BJ (cell line): ENCODE measurements around the gene TMLHE. TPM values are rescaled to one million over a fixed set of nuclear protein-coding genes. Genes with fewer than 3 reads are reported as not detected.
A peak's percentile ranks its signal among the peaks of the same experiment; 100 is the strongest.

Experiments used
- CTCF ChIA-PET: fragments of 350-600 bp; formaldehyde crosslinking; extraction: SDS; loops from one replicate; lab custom pipeline; 2021; ENCODE audit warnings: antibody characterized with exemption, inconsistent platforms; lab: Yijun Ruan, JAX
- POLR2A ChIA-PET: fragments of 300-600 bp; sonication (Branson Sonifier 250); formaldehyde crosslinking; extraction: SDS; loops from one replicate; lab custom pipeline; 2021; ENCODE audit warnings: antibody characterized with exemption; lab: Charles Lee
- DNase-seq: peaks from one replicate; pipeline ENCODE4 v3.0.0-alpha.2; 2011; ENCODE audit warnings: low read depth
- H3K27me3 ChIP-seq: 2 replicates; pipeline ENCODE4 v1.6.0; 2011; ENCODE audit warnings: low read length; ENCODE audit not compliant: control insufficient read depth, insufficient read depth
- H3K36me3 ChIP-seq: 2 replicates; pipeline ENCODE4 v1.5.1; 2011; ENCODE audit warnings: low read length; ENCODE audit not compliant: control insufficient read depth, insufficient read depth
- H3K4me3 ChIP-seq: 2 replicates; pipeline ENCODE4 v1.5.1; 2011; ENCODE audit warnings: low read depth, mild to moderate bottlenecking, control low read depth, low read length
- CTCF ChIP-seq: IDR thresholded peaks from 2 replicates; pipeline ENCODE4 v1.5.1; 2011; ENCODE audit warnings: low read depth, mild to moderate bottlenecking, control low read depth, inconsistent platforms, low read length, moderate library complexity; ENCODE audit not compliant: insufficient read depth
- polyA plus RNA-seq: library from polyadenylated mRNA; depleted of rRNA; stranded (reverse); fragments of >200 nt; gene quantifications from 2 replicates; pipeline ENCODE4 v1.2.3, GENCODE V29; 2011

The TMLHE gene
- polyA plus RNA-seq, 1 experiment = 14.5 TPM

- no peak for DNase-seq
- TF ChIP-seq CTCF = no peak
- CTCF ChIA-PET = no interaction called here
- H3K27me3 ChIP-seq = no peaks in the 10 kb centered on the region
- peak overlapping the region; percentile 67 for H3K4me3 ChIP-seq
- POLR2A ChIA-PET = no interaction called here
- H3K36me3 ChIP-seq = no peaks in the 10 kb centered on the region
Measured at GRCh38 chrX:155611302-155611701, 1.4 kb downstream of the TMLHE start.

- no peak for TF ChIP-seq CTCF
- Histone ChIP-seq H3K27me3 (no peaks in the 10 kb centered on the region), H3K4me3 (no peak overlapping the region), H3K36me3 (no peaks in the 10 kb centered on the region)
- DNase-seq = no peak
- ChIA-PET CTCF (no interaction called here), POLR2A (no interaction called here)
Measured at GRCh38 chrX:155592981-155593380, 19.8 kb downstream of the TMLHE start.

- H3K4me3 ChIP-seq = no peak overlapping the region
- no peak for TF ChIP-seq CTCF
- H3K36me3 ChIP-seq = no peaks in the 10 kb centered on the region
- DNase-seq = no peak
- POLR2A ChIA-PET = no interaction called here
- CTCF ChIA-PET = no interaction called here
- no peaks in the 10 kb centered on the region for H3K27me3 ChIP-seq
Measured at GRCh38 chrX:155592331-155592730, 20.4 kb downstream of the TMLHE start.

- no peak overlapping the region for H3K4me3 ChIP-seq
- no peak for TF ChIP-seq CTCF
- H3K36me3 ChIP-seq = no peaks in the 10 kb centered on the region
- no peak for DNase-seq
- POLR2A ChIA-PET = no interaction called here
- CTCF ChIA-PET = no interaction called here
- no peaks in the 10 kb centered on the region for H3K27me3 ChIP-seq
Measured at GRCh38 chrX:155577682-155578081, 35.1 kb downstream of the TMLHE start.

- no peaks in the 10 kb centered on the region for H3K36me3 ChIP-seq
- no peaks in the 10 kb centered on the region for H3K27me3 ChIP-seq
- no peak for TF ChIP-seq CTCF
- ChIA-PET CTCF (no interaction called here), POLR2A (no interaction called here)
- no peak overlapping the region for H3K4me3 ChIP-seq
- no peak for DNase-seq
Measured at GRCh38 chrX:155563099-155563498, 49.7 kb downstream of the TMLHE start.
